TTC549 (cell line): Measurements from ENCODE around the gene ELAVL3.

Experiments
- FAIRE-seq: peaks from 2 replicates; lab custom pipeline; 2012; peaks lifted over from hg19 to GRCh38; lab: Jason Lieb, UNC

ELAVL3 gene

DNA sequence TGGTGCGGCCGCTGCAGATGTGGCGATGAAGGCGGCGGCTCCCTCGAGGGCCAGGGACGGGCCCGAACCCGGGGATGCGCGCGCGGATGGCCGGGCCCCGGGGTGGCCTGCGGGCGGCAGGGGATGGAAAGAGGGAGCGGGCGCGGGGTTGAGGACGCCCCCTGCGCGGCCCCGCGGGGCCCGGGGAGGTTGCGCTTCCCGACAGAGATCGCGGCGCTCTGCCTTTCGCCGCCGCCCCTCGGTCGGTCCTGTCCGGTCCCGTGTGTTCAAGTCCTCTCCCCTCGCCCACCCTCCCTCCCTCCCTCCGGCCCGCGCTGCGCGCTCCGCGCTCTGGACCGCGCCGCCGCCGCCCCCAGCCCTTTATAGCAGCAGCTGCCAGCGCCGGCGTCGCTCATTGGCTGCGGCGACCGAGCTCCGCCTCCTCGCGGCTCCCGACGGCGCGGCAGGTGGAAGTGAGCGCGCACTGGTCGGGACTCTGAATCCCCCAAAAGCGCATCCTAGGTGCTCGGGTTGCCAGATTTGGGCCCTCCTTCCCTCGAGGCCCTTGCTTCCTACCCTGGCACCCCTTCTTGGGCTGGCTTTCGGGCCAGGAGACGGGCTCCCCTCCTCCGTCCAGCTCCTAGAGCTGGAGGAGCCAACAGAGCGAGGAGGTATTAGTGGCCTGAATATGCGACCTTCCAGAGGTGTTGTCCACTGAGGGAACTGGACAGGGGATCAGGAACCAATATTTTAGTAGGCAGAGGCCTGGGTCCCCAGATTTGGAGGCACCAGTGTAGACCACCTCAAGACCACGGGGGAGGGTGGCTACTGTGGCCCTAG is at the start of gene ELAVL3:
Gene ELAVL3, minus strand, starts transcription at position 332 of the 819 bp plus-strand sequence. CDS start 438 bp downstream, outside the sequence.
- no peak for FAIRE-seq

DNA sequence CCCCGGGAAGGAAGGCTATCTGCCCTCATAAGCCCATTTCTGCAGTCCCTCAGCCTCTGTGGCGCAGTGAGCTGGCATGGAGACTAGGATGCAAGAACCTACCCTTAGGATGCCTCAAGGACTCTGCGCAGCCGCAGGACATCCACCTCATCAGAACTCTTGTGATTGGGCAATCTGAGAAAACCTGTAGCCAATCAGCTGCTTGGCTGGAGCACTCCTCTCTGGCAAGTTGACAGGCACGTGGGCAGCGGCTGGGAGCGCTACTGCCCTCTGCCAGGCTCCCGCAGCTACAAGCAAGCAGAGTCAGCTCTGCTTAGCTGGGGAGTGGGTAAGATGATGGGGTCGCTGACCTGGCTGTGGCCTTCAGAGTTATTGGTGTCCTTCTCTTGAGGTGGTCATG is 49.6 kb upstream of the ELAVL3 start:
- no peak for FAIRE-seq

DNA sequence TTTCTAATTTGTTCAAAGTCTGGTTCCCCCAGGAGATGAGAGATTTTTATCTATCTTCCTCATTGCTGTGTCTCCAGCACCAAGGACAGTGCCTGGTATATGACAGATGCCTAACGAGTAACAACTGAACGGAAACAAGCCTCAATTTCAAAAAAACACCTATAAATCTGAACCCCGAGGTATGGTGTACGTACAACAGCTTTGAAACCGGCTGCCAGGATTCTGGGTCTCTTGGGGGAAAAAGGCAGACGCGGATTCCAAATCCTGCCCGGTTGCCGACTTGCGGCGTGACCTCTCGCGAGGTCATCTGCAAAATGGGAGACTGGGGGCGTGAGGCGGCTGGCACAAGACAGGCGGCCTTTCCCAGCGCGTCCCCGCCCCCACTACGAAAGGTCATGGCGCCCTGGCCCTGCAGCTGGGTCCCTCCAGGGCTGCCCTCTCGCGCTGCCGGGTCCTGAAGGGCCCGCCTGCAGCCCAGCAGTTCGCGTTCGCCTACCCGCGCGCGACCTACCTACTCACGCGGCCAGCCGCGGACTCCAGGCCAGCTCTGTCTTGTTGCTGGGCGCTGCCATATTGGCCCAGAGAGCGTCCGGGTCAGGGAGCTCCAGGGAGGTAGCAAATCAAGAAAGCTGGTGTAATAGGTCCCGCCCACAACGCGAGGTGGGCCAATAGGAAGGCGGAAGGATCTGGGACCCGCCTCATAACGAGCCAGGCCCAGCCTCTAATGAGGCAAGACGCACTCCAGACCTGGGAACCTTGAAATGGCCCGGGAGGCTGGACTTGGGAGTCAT is 47.9 kb upstream of the ELAVL3 start, which contains the start of gene ECSIT:
Gene ECSIT, minus strand, starts transcription at position 584 of the 791 bp plus-strand sequence. CDS start 9,964 bp downstream, outside the sequence.
- peak; percentile 93 for FAIRE-seq

DNA sequence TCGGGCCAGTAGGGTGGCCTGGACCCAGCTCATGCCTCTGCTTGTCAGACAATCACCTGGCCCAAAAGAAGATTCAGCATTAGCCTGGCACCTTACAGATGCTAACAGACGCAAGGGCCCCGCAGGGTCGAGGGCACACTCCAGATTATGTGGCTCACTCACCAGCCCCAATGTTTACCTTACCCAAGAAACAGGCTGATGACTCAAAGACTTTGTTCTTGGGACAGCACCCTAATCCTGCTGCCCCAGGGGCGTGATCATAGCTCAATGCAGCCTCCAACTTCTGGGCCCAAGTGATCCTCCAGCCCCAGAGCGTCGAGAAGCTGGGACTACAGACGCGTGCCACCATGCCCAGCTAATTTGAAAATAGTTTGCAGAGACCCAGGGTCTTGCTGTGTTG is 38.3 kb upstream of the ELAVL3 start:
- no peak for FAIRE-seq

DNA sequence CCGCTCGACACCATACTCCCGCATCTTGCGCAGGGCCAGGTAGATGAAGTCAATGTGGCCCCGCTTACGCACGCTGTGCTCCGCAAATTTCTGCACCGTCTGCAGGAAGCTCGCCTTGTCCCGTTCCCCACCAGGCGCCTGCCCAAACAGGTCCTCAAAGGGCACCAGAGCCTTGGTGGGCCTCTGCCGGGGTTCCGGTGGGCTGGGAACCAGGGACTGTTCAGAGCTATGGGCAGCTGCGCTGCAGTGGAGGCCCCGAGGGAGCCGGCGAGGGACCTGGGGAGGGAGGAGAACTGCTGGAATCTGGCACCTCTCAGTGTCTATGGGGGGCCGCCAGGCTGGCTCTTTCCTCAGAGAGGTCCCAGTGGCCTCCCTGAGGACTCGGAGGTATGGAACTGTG is 33.1 kb upstream of the ELAVL3 start:
- FAIRE-seq: no peak

DNA sequence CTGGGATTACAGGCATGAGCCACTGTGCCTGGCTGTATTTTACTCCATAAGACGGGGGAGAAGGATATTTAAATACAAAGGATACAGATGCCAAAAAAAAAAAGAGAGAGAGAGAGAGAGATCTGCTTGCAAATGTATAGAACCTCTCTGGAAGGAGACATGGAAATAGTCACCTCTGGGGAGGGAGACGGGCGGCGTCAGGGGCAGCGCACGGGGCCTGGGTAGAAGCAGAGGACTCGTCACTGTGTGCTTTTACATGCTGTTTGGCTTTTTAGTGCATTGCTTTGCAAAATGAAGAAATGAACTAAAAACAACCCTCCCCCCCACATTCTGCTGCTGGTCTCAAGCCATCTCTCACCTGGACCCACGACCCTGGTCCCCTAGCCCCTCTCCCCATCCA is 29.6 kb upstream of the ELAVL3 start:
- FAIRE-seq: no peak

DNA sequence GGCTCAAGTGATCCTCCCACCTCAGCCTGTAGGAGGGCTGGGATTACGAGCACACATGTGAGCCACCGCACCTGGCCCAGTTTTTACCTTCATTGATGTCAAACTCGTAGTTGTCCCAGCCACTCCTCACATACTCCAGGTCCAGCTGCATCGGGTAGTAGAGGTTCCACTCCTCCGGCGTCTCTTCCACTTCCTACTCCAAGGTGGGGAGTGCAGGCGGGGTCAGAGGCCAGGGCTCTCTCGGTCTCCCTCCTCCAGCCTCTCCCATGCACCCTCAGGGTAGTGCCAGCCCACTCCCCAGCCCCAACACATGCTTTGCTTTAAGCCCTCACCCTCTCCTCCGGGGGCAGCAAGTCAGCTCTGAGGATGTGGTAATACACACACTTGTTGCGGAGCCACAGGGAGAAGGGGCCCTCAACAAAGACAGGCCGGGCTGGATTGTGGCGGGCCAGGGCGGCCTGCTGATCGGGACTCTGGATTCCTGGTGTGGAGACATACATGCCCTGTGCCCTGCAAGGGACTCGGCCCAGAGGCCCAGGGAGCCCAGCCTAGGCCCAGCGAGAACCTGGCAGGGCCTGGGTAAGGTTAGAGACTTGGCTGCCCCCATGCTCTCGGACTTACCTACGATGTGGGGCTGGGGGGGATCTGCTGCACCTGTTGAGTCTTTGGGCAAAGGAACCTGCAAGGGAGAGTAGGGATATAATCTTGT is 26.7 kb upstream of the ELAVL3 start:
- FAIRE-seq: no peak

DNA sequence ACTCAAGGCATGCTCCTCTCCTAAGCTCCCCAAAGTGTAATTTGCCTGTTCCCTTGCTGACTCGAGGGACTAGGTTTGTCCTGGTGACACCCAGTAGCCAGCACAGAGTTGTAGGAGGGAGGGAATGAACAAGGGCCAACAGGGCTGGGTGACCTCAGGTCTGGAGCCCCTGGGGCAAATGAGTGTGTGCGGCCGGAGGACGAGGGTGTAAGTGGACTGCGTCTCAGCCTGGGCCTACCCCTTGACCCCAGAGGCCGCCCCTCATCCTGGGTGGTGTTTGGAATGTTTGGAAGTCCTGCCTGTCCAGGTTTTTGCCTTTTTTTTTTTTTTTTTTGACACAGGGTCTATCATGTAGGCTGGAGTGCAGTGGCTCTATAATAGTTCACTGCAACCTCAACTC is 26.1 kb upstream of the ELAVL3 start:
- no peak for FAIRE-seq

DNA sequence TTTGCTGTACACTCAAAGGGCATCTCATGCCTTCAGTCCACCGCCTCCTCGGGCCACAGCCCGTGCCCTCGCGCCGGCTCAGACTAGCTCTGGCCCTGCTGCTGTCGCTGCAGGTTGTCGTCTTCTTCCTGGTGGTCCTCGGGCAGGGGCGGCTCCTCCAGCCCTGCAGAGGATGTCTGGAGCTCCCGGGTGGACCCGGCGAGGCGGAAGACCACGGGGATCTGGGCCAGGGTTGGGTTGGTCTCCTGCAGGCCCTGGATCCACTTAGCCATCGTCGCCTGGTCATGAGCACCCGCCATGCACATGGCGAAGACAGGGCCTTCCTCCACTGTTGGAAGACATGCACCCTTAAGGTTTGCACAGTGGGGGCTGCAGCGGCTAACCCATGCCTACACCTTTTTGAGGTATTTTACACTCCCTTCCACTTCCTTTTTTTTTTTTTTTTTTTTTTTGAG is 25.3 kb upstream of the ELAVL3 start:
- FAIRE-seq: no peak

DNA sequence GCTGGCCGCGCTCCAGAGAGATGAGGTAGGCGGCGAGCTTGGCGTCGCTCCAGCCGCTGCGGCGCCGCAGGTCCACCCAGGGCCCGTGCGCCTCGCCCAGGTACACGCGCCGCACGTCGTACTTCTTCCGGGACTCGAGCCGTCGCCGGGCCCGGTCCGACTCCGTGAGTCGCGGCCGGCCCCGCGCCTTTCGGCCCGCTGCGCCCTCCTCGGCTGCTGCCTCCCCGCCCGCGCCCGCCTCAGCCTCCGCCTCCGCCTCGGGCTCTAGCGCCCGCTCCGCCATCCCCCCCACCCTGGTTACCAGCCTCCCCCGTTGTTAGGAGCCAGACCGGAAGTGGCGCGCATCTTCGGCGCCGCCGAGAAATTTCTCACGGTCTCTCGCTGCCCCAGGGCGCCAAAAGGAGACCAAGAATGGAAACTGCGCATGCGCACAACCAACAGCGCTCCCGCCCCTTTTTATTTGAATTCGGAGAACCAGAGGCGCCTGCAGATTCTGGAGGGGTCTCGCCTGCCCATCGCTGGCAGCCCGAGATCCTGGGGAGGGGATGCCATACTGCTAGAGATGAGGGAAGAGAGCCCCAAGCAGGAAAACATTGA is 24.8 kb upstream of the ELAVL3 start, which contains the start of gene ZNF653:
Gene ZNF653, minus strand, starts transcription at position 336 of the 597 bp plus-strand sequence. Its CDS starts 53 bp downstream, at position 283.
- peak; percentile 25 for FAIRE-seq

DNA sequence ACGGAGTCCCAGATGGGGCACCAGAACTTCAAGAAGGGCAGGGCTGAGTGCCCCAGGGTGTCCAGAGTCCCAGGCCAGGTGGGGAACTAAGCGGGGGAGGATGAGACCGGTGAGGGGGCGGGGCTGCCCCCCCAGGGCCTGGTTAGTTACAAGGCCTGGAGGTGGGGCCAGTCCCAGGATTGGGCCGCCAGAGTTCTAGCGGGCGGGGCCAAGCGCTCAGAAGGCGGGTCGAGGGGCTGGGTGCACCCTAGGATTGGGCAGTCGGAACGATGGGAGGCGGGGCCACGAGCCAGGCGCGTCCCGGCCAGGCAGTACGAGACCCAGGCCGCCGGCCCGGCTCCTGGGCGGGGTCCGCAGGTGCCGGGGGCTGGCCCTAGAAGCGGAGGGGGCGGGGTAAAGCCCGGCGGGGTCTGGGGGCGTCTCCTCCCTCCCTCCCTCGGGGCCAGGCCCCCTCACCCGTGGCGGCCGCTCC is 24.2 kb upstream of the ELAVL3 start:
- no peak for FAIRE-seq

DNA sequence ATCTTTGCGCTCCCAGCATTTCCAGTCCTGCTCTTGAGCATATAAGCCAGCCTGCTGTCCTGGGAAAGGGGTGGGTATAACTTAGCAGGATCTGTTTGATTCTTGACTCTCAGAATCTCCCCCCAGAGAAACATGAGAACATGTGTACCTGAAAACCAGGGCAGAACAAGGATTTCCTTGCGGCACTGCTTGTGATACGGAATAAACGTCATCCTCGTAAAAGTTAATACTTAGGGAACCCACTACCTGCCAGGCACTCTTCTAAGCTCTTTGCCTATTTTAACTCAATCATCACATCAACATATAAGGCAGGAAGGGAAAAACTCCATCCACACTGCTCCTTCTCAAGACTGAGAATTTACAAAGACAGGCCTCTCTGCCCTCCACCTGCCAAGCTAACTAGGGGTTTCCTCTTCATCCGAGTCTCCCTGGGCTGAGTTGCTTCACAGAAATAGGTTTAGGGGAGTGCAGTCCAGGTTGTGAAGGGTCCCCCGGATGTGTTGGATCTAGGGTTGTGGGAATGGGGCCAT is 23.7 kb upstream of the ELAVL3 start:
- no peak for FAIRE-seq

DNA sequence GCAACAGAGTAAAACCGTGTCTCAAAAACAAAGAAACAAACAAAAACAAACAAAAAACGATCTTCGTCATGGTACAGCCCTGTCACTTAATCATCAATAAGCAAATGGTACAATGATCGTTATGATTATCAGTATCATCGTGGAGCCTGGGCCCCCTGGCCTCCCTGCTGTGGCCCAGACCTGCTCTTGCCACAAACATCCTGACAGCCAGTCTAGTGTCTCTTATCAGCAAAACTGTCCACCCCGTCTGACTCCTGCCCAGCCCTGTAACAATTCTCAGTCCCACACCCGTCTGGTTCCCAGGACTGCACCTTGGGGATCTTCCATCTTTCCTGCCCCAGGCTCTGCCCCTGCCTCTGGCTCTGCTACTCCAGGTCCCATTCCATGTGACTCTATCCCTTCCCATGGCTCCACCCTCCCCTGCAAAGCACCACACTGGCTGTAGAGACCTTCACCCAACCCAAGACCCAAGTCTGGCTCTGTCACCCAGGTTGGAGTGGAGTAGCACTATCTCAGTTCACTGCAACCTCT is 19.1 kb upstream of the ELAVL3 start:
- FAIRE-seq: no peak

DNA sequence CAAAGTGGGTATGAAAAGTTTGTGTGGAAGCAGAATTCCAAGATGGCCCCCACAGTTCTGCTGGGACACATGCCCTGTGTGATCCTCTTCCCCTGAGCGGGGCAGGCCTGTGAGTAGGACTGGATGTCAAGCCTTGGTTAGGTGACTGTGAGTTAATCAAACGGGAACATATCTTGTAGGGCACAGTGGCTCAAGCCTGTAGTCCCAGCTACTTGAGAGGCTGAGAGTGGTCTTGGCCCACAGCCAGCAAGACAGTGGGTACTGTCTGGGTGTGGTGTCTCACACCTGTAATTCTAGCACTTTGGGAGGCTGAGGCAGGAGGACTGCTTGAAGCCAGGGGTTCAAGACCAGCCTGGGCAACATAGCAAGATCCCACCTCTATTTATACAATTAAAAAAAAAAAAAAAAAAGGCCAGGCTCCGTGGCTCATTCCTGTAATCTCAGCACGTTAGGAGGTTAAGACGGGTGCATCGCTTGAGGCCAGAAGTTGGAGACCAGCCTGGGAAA is 18.4 kb upstream of the ELAVL3 start:
- no peak for FAIRE-seq

DNA sequence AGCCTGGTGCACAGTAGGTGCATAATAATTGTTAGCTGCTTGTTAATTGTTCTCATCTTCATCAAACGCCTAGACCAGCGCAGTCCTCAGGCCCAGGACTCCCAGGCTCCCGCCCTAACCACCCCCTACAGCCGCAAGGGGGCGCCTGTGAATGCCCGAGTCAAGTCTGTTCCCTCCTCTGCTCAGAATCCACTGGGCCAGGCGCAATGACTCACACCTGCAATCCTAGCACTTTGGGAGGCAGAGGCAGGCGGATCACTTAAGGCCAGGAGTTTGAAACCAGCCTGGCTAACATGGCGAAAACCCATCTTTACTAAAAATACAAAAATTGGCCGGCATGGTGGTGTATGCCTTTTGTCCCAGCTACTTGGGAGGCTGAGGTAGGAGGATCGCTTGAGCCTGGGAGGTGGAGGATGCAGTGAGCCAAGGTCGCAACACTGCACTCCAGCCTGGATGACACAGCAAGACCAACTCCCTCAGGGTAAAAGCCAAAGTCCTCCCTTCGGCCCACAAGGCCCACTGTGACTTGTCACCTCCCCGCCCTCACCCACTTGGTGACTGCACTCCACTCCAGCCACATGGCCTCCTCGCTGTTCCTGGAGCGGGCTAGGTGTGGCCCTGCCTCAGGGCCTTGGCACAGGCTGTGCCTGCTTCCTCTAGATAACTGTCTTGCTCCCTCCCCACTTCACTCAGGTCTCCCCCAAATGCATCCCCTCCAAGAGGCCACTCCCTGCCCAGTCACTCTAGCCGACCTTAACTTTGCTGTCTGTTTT is 15.7 kb upstream of the ELAVL3 start:
- FAIRE-seq: no peak

DNA sequence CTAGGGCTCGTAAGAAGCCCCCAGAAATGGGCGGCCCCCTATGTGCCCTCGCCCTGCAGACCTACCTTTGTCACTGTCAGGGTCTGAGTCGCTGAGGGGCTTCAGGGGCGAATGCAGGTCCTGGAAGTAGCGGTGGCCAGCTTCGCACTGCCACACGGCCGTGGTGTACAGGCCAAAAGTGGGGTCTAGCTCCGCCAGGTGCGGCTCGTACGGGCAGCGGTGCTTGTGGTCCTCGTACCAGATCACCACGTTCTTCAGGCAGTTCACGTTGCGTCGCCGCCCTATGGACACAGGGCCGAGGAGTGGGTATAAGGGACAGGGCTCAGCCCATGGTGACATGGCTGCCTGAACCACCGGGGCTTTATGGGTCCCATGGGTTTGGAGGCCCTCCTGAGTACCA is 15.0 kb upstream of the ELAVL3 start:
- FAIRE-seq: no peak

DNA sequence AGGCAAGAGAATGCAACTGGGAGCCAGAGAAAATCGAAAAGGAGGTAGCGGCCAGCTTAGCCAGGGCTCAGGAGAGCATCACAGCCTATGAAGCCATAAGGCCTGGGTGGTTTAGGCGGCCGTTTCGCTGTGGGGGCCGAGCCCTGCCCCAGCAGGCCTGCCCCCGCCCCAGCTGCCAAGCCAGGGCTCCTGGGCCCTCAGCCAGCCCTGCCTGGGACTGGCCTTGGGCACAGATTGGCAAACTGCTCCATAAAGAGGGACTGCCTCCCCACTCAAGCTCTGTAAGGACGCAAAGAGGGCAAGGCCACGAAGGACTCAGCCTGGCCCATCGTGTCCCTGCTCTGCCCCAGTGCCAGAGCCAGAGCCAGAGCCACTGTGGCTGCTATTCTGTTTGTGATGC is 14.6 kb upstream of the ELAVL3 start:
- no peak for FAIRE-seq

DNA sequence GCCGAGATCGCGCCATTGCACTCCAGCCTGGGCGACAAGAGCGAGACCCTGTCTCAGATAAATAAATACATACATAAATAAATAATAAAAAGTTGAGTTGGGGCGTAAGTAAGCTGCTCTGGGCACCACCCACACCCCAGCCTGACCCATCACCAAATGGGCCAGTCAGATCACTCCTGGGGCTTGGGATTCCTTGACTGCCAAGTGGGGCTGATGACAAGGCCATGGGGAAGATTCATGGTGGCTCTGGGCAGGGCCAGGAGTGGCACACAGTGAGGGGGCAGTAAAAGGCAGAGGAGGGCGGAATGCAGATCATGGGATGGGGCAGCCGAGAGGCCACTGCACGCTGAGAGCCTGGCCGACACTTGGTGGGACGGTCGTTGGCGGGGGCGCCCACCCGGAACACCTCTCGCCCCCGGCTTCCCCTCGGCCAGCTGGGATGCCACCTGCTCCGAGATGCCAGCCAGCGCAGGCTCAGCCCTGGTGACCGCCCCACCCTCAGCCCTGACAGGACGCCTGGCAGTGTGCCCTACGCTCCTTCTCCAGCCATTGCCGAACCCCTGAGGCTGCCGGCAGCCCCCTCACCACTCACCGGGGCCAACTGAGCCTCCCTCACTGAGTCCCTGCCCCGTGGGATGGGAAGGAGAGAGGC is 13.9 kb upstream of the ELAVL3 start:
- no peak for FAIRE-seq

DNA sequence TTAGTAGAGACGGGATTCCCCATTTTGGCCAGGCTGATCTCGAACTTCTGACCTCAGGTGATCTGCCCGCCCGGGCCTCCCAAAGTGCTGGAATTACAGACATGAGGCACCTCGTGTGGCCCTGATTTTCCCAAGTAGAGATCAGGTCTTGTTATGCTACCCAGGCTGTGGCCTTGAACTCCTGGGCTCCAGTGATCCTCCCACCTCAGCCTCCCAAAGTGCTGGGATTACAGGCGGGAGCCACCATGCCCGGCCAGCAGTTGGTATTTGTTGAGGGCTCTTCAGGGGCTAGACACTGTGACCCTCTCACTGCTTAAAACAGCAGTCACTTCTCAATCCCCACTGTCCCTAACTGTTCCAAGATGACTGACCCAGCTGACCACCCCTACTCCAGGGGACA is 8.5 kb upstream of the ELAVL3 start:
- no peak for FAIRE-seq
